CD14-positive monocyte (primary cell): Measurements from ENCODE around the gene MMAB. TPM values are rescaled to one million over a fixed set of nuclear protein-coding genes. Genes with fewer than 3 reads are reported as not detected.

Experiments used
- DNase-seq, 3 donors: peaks; one replicate each; pipeline ENCODE4 v3.0.0-alpha.2; 2011 to 2022
- H2AFZ ChIP-seq: 2 replicates; pipeline ENCODE4 v1.6.0; 2012; ENCODE audit warnings: mild to moderate bottlenecking, low read depth, low read length, inconsistent platforms; ENCODE audit not compliant: insufficient read depth, poor library complexity, severe bottlenecking
- H3K27ac ChIP-seq, 2 donors: 1 replicate in 1 of 2; 2 replicates in 1 of 2; pipeline ENCODE4 v1.5.1; 2012 to 2013; ENCODE audit warnings: low read length in 2 of 2, control low read depth in 1 of 2, inconsistent platforms in 1 of 2, low read depth in 1 of 2, mild to moderate bottlenecking in 1 of 2
- H3K27me3 ChIP-seq, 2 donors: one replicate each; pipeline versions ENCODE4 v1.6.0 to v1.6.1; 2011 to 2013; ENCODE audit warnings: low read length in 2 of 2; ENCODE audit not compliant: control insufficient read depth in 2 of 2, insufficient read depth in 2 of 2
- H3K36me3 ChIP-seq, 2 donors: replicated peaks in 1 of 2; 1 replicate in 1 of 2; 2 replicates in 1 of 2; pipeline versions ENCODE4 v1.5.1 to v1.6.1; 2012 to 2013; ENCODE audit warnings: low read length in 2 of 2, control low read depth in 1 of 2, inconsistent platforms in 1 of 2, mild to moderate bottlenecking in 1 of 2; ENCODE audit not compliant: insufficient read depth in 2 of 2, control insufficient read depth in 1 of 2
- H3K4me1 ChIP-seq, 2 donors: 1 replicate in 1 of 2; 2 replicates in 1 of 2; pipeline versions ENCODE4 v1.5.1 to v1.6.1; 2012 to 2013; ENCODE audit warnings: low read length in 2 of 2, control low read depth in 1 of 2, inconsistent platforms in 1 of 2, mild to moderate bottlenecking in 1 of 2, moderate library complexity in 1 of 2; ENCODE audit not compliant: insufficient read depth in 2 of 2, control insufficient read depth in 1 of 2
- H3K4me2 ChIP-seq: replicated peaks from 2 replicates; pipeline ENCODE3; 2012; ENCODE audit warnings: low read length, moderate library complexity, mild to moderate bottlenecking; ENCODE audit not compliant: poor library complexity, severe bottlenecking; ENCODE audit errors: extremely low read depth
- H3K4me3 ChIP-seq, 3 experiments: fragments of 200-600 bp in 1 of 3; sonication (generic) in 1 of 3; replicated peaks in 1 of 3; 1 replicate in 2 of 3; 2 replicates in 1 of 3; pipeline ENCODE4 v1.5.1; 2011 to 2013; ENCODE audit warnings: low read length in 3 of 3, mild to moderate bottlenecking in 3 of 3, control low read depth in 2 of 3, low read depth in 2 of 3, inconsistent platforms in 1 of 3, moderate library complexity in 1 of 3
- H3K79me2 ChIP-seq: 2 replicates; pipeline ENCODE4 v1.6.0; 2012; ENCODE audit warnings: mild to moderate bottlenecking, control low read depth, inconsistent platforms, low read length, moderate library complexity; ENCODE audit not compliant: insufficient read depth
- H3K9ac ChIP-seq: 2 replicates; pipeline ENCODE4 v1.6.0; 2017; ENCODE audit warnings: low read length, mild to moderate bottlenecking; ENCODE audit not compliant: insufficient read depth, poor library complexity, severe bottlenecking
- H3K9me3 ChIP-seq, 2 donors: replicated peaks in 1 of 2; 1 replicate in 1 of 2; 2 replicates in 1 of 2; pipeline versions ENCODE4 v1.5.1 to v1.6.1; 2012 to 2013; ENCODE audit warnings: low read length in 2 of 2, control low read depth in 1 of 2; ENCODE audit not compliant: control insufficient read depth in 1 of 2, insufficient read depth in 1 of 2
- H4K20me1 ChIP-seq: 2 replicates; pipeline ENCODE4 v1.6.0; 2012; ENCODE audit warnings: mild to moderate bottlenecking, low read length, control low read depth, moderate library complexity; ENCODE audit not compliant: insufficient read depth
- H3K27ac Mint-ChIP-seq, 7 donors: one replicate each; pipeline ENCODE4 v1.8.0; 2020; ENCODE audit warnings: mild to moderate bottlenecking in 7 of 7, mixed read lengths in 7 of 7, moderate library complexity in 6 of 7, inconsistent platforms in 2 of 7
- H3K27me3 Mint-ChIP-seq, 3 donors: one replicate each; pipeline ENCODE4 v1.8.0; 2021 to 2022; ENCODE audit warnings: low read depth in 3 of 3, mild to moderate bottlenecking in 3 of 3, mixed read lengths in 3 of 3, moderate library complexity in 3 of 3, inconsistent platforms in 1 of 3
- H3K36me3 Mint-ChIP-seq, 2 donors: one replicate each; pipeline ENCODE4 v1.8.0; 2020; ENCODE audit warnings: mixed read lengths in 2 of 2, inconsistent platforms in 1 of 2, mild to moderate bottlenecking in 1 of 2
- H3K4me1 Mint-ChIP-seq: one replicate; pipeline ENCODE4 v1.8.0; 2020; ENCODE audit warnings: mild to moderate bottlenecking, mixed read lengths
- H3K4me3 Mint-ChIP-seq, 2 donors: one replicate each; pipeline ENCODE4 v1.8.0; 2020; ENCODE audit warnings: mild to moderate bottlenecking in 2 of 2, mixed read lengths in 2 of 2, moderate library complexity in 1 of 2
- H3K9me3 Mint-ChIP-seq, 7 donors: one replicate each; pipeline ENCODE4 v1.8.0; 2020 to 2022; ENCODE audit warnings: mixed read lengths in 7 of 7, mild to moderate bottlenecking in 6 of 7, moderate library complexity in 6 of 7, inconsistent platforms in 2 of 7
- WGBS: methylation state at CpG from one replicate; pipeline ENCODE4 v1.1.5; 2013; ENCODE audit warnings: missing lambda C conversion rate; ENCODE audit not compliant: insufficient coverage; 5-methylcytosine and 5-hydroxymethylcytosine counted together
- intact Hi-C, 2 donors: fragments of 100-400 bp; cut with micrococcal nuclease; formaldehyde crosslinking; loops; one replicate each; pipeline versions ENCODE4 v1.15.0 to v1.15.1; 2023
- polyA plus RNA-seq, 3 donors: library from polyadenylated mRNA; depleted of rRNA in 1 of 3; unstranded in 2 of 3; stranded (reverse) in 1 of 3; fragments of 300-500 nt in 2 of 3; fragments of >200 nt in 1 of 3; fragmentation: Illumina TruSeq in 2 of 3; gene quantifications; 1 replicate in 2 of 3; 2 replicates in 1 of 3; pipeline ENCODE4 v1.2.3, GENCODE V29; 2012 to 2021
- TF ChIP-seq, protein P1 (sequence below): fragments of 200-600 bp; IDR thresholded peaks from one replicate; pipeline ENCODE4 v1.8.0; 2022; ENCODE audit warnings: antibody characterized with exemption, mild to moderate bottlenecking

MMAB gene
- polyA plus RNA-seq, 3 donors: 5.0 to 15.6 (median 12.4) TPM

DNA sequence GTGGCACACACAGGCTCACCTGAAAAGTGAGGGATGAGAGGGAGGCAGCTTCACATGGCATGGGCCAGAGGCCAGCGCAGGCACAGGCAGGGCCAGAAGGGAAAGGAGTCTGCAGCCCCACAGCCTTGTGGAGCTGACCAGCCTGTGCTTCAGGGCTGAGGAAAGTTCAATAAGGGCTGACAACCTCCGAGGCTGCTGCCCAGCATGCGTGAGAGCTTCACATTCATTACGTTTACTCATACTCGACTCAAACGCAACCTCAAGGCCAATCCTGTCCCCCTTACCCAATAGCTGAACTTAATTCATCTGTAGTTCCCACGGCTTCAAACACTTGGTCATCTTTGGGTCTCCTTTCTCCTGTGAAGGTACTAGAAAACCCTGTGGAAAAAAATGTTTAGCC lies 4.8 kb downstream of the MMAB start:
- H3K36me3 Mint-ChIP-seq: peaks cover 22 to 36% of the 10 kb centered on the region in 2 donors
- H2AFZ ChIP-seq: no peak overlapping the region
- 97% methylated on average over 5 of the region's 7 CpGs for WGBS
- H3K4me2 ChIP-seq: no peak overlapping the region
- no peak overlapping the region for H3K9ac ChIP-seq
- no peak for DNase-seq
- peaks cover 9 to 16% of the 10 kb centered on the region in 2 donors for H3K36me3 ChIP-seq
- H3K4me1 ChIP-seq: peaks cover 5 to 9% of the 10 kb centered on the region in 2 donors
- H3K27ac Mint-ChIP-seq: no peak overlapping the region
- H3K27me3 Mint-ChIP-seq: no peaks in the 10 kb centered on the region
- H3K9me3 ChIP-seq: no peaks in the 10 kb centered on the region
- no peak overlapping the region for H3K4me3 Mint-ChIP-seq
- H3K9me3 Mint-ChIP-seq: no peaks in the 10 kb centered on the region
- no peak overlapping the region for H3K27ac ChIP-seq
- no peaks in the 10 kb centered on the region for H4K20me1 ChIP-seq
- TF ChIP-seq, protein P1, sequence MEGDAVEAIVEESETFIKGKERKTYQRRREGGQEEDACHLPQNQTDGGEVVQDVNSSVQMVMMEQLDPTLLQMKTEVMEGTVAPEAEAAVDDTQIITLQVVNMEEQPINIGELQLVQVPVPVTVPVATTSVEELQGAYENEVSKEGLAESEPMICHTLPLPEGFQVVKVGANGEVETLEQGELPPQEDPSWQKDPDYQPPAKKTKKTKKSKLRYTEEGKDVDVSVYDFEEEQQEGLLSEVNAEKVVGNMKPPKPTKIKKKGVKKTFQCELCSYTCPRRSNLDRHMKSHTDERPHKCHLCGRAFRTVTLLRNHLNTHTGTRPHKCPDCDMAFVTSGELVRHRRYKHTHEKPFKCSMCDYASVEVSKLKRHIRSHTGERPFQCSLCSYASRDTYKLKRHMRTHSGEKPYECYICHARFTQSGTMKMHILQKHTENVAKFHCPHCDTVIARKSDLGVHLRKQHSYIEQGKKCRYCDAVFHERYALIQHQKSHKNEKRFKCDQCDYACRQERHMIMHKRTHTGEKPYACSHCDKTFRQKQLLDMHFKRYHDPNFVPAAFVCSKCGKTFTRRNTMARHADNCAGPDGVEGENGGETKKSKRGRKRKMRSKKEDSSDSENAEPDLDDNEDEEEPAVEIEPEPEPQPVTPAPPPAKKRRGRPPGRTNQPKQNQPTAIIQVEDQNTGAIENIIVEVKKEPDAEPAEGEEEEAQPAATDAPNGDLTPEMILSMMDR: no peak
- H3K4me3 ChIP-seq: no peak overlapping the region
- H3K27me3 ChIP-seq: no peaks in the 10 kb centered on the region
- H3K4me1 Mint-ChIP-seq: peaks cover 6% of the 10 kb centered on the region
- intact Hi-C loops: no loop called here
- no peaks in the 10 kb centered on the region for H3K79me2 ChIP-seq

DNA sequence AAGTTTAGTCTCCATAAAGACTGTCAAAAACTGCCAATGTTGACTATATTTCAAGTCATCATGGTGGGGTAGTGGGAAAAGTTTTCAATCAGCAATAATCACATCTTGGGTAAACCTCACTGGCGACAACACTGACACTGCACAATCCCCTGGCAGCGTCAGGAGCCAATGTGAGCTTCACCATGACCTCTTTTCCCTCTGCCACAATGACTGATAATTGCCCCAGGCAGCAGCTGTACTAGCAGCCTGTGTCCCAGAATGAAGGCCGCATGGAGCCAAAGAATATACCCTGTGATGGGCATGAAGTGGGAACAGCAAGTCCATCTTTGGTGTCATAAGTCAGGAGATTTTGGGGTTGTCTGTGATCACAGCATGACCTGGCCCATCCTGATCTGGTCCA lies 5.3 kb downstream of the MMAB start:
- TF ChIP-seq, protein P1: no peak
- H3K9ac ChIP-seq: no peak overlapping the region
- no peaks in the 10 kb centered on the region for H3K27me3 ChIP-seq
- DNase-seq: no peak
- Mint-ChIP-seq H3K27ac (peak overlapping the region in 1 of 7 donors; percentile 57), H3K36me3 (peaks cover 22 to 36% of the 10 kb centered on the region in 2 donors), H3K27me3 (no peaks in the 10 kb centered on the region), H3K4me1 (peaks cover 5% of the 10 kb centered on the region), H3K4me3 (no peak overlapping the region), H3K9me3 (peaks cover 0 to 3% (median 0%) of the 10 kb centered on the region in 7 donors)
- no peaks in the 10 kb centered on the region for H3K79me2 ChIP-seq
- peaks cover 9 to 21% of the 10 kb centered on the region in 2 donors for H3K36me3 ChIP-seq
- H3K4me2 ChIP-seq: no peak overlapping the region
- H3K4me1 ChIP-seq: peaks cover 5 to 6% of the 10 kb centered on the region in 2 donors
- H3K9me3 ChIP-seq: peaks cover 0 to under 1% of the 10 kb centered on the region in 2 donors
- no peak overlapping the region for H3K27ac ChIP-seq
- H3K4me3 ChIP-seq: no peak overlapping the region
- no peaks in the 10 kb centered on the region for H4K20me1 ChIP-seq
- intact Hi-C loops: no loop called here
- no peak overlapping the region for H2AFZ ChIP-seq
- WGBS: 100% methylated on average over 3 of the region's 3 CpGs
